Body of pancreas (tissue), 4 donors: ENCODE data around the gene C14orf119.
A peak's percentile ranks its signal among the peaks of the same experiment; 100 is the strongest.

Source experiments
- CTCF ChIP-seq, 7 experiments: fragments of 450-650 bp in 4 of 7; fragments of 200-600 bp in 3 of 7; sonication (generic) in 3 of 7; IDR thresholded peaks; one replicate each; pipeline ENCODE4 v1.5.1; 2016 to 2019; ENCODE audit warnings: antibody characterized with exemption in 7 of 7
- POLR2A ChIP-seq, 3 donors: fragments of 450-650 bp; IDR thresholded peaks; one replicate each; pipeline ENCODE4 v1.6.1; 2016; ENCODE audit warnings: antibody characterized with exemption in 3 of 3, mild to moderate bottlenecking in 2 of 3

GRCh38 chr14:23068789-23069412, 26.4 kb upstream of the C14orf119 start:
- no peak for TF ChIP-seq POLR2A (IDR thresholded peaks at IDR 0.05)
- peak; percentile 89 to 99 (median 99) for TF ChIP-seq CTCF (IDR thresholded peaks at IDR 0.05)
